HG03095 (cell line): ENCODE measurements around the gene TEX44.
"Not testable (repeated sequence)": the region's sequence is repeated elsewhere in the genome, so short reads cannot be mapped to it uniquely, and the experiment has no call there.

ENCODE experiments used
- ATAC-seq: cut with Tn5 transposase; IDR thresholded peaks from one replicate; pipeline ENCODE4 v1.9.1; 2021; ENCODE audit warnings: moderate library complexity; ENCODE audit not compliant: unreplicated experiment

TEX44 gene

DNA sequence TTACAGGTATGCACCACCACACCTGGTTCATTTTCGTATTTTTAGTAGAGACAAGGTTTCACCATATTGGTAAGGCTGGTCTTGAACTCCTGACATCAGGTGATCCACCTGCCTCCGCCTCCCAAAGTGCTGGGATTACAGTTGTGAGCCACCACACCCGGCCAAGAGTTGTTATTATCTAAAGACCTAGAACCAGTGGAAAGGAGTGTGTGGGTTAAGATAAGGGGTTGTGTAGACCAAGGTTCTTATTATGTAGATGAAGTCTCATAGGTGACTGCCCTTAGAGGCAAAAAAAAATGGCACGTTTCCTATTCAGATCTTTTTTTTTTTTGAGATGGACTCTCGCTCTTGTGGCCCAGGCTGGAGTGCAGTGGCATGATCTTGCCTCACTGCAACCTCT is 21.7 kb upstream of the TEX44 start:
- not testable (repeated sequence) for ATAC-seq

DNA sequence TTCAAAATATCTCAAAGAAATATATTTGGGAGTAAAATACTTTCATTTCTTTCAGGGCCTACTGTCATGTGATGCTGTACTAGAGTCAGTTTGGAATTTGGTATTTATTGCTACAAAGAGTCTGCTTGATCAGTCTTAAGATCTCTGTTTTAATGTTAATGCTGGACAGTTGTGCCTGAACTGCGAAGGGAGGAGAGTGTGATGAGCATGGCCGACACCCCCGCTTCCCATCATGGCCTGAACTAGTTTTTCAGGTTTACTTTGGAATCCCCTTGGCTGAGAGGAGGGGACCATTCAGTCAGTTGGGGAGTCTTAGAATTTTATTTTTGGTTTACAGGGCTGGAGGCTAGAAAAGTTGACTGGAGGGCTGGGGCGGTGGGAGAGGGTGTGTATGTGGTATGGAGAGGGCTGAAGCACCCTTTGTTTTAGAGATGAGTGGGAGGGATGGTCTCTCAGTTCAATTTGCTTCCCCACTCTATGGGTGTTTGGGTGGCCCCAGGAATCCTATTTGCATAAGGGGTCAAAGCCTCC is 20.9 kb upstream of the TEX44 start:
- ATAC-seq: no peak

DNA sequence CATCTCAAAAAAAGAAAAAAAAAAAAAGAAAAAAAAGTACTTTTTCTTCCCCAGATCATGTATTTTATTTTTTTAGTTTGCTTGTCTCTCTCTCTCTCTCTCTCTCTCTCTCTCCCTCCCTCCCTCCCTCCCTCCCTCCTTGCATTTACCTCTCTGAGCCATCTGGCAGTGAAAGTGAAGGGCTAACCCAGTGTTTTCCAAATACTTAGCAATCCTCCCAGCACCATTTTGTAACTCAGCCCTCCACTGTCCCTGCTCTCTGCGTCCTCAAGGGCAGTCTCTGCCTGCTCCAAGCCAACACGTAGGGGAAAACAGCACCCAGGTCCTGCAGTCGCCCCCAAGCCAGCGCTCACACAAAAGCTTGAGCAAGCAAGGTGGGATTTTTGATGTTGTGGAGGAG is 19.6 kb upstream of the TEX44 start:
- ATAC-seq: no peak

DNA sequence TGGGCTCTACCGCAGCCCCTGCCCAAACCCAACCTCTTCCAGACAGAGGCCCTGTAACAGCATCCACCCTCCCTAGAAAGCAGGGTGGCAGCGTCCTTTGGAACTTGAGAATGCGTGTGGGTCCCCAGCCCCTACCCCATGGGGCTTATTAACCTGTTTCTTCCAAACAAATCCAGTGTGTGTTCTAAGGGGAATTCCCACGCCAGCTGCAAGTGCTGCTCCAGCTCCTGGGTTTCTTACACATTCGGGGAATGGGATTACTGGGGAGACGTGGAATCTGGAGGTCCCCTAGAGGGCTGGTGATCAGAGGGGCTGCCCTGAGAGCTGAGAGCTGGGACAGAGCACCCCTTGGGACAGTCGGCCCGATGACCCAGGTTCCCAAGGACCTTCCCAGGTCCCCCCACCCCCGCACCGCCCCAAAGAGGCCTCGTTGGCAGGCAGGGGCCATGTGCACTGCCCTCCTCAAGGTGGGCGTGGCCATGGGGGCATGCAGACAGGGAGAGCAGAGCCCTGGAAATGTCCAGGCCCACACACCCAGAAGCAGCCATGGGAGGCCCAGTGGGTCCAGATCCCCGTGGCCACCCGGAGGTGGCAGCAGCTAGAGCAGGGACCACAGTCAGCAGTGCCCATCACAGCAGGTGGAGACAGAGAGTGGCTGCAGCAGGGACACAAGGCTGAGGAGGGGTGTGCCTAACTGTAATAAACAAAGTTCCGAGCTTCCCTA is 18.8 kb upstream of the TEX44 start:
- ATAC-seq: no peak

DNA sequence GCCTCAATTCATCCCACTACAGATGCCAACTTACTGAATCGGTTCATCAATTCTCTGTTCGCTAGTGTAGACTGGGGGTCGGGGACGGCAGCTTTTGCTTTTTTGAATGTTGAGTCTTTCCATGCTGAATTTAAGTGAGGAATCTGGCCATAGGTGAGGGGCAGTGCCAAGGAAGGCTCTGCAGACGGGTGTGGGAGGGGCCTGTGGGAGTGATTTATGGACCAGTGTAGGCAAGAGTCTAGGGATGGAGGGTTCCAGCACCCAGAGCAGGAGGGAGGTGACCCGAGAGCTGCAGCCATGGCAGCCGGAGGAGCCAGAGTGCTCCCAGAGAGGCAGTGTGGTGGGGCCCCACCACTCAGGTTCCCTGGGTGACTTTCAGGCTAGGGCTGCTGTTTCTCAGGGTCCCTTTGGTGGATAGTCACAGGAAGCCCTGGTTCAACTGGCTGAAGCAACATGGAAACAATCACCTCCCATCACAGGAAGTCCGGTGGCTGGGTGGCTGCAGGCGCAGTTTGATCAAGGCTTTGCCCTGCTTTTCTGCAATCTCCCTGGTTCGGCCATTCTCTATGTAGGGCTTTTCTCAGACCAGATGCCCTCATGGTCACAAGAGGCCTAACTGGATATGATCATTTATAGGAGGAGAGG is 16.9 kb upstream of the TEX44 start:
- no peak for ATAC-seq

DNA sequence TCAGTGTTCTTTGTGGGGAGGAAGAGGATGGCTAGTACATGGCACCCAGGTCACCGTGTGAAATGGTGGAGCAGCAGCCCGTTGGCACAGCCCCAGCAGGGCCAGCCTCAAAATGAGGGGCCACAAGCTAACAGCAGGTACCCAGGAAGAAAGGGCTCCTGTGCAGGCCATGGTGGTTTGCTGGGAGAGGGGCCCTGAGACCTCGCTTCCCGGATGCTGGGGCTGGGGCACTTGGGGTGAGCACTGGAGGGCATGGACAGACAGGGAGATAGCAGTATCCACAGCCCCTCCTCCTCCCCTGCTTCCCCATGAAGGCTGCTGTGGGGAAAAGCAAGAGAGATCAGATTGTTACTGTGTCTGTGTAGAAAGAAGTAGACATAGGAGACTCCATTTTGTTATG is 16.2 kb upstream of the TEX44 start:
- no peak for ATAC-seq

DNA sequence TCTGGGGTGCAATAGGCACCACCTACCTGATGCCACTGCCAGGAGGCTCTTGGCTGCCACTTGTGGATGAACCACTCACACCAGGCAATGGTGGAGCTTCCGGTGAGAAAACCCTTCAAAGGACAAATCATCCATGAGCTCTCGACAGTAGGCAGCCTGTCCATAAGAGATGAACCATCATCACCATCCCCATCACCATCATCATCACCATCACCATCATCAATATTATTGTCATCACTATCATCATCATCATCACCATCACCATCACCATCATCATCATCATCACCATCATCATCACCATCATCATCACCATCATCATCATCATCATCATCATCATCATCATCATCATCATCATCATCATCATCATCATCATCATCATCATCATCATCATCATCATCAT is 14.0 kb upstream of the TEX44 start:
- ATAC-seq: not testable (repeated sequence)

DNA sequence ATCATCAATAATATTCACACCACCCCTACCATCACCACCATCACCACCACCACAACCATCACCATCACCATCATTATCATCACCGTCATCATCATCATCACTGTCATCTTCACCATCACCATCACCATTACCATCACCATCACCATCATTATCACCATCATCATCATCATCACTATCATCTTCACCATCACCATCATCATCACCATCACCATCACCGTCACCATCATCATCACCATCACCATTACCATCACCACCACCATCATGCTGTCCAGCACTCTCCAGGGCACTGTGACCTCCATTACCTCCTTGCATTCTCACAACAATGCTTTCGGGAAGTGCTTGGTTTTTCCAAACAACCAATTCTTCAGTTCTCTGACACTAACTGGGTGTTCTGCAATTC is 13.1 kb upstream of the TEX44 start:
- no peak for ATAC-seq

DNA sequence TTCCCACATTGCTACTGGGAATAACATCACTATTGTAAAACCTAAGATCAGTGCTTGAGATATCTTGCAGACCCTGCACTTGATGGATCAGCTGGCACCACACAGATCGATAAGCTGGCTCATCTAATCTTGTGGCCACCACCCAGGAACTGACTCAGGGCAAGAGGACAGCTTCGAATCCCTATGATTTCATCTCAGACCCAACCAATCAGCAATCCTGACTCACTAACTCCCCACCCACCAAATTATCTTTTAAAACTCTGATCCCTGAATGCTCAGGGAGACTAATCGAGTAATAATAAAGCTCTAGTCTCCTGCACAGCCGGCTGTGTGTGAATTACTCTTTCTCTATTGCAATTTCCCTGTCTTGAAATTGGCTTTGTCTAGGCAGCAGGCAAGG is 11.3 kb upstream of the TEX44 start:
- no peak for ATAC-seq

DNA sequence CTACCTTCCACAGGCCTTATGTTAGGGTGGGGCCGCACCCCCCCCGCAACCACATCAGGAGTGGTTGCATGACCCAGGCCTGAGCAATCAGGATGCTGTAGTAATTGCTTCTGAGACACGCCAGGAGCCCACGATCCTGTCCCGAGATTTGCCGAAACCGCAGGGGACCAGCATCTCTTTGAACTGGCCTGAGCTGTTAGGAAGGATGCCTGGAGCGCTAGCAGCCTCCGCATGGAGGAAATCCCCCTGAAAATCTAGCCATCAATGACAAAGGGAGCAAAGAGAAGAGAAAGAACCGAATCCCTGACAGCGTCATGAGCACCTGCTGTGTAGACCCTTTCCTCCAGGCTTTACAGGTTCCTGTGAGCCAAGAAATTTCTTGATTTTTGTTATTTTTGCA is 8.7 kb upstream of the TEX44 start:
- no peak for ATAC-seq

DNA sequence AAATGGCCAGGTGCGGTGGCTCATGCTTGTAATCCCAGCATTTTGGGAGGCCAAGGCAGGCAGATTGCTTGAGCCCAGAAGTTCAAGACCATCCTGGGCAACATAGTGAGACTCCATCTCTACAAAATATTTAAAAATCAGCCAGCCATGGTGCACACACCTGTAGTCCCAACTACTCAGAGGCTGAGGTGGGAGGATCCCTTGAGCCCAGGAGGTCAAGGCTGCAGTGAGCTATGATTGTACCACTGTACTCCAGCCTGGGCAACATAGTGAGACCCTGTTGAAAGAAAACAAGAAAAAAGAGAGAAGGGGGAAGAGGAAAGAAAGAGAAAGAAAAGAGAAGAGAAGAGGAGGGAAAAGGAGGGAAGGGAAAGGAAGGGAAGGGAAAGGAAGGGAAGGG is 4.9 kb upstream of the TEX44 start:
- ATAC-seq: not testable (repeated sequence)

DNA sequence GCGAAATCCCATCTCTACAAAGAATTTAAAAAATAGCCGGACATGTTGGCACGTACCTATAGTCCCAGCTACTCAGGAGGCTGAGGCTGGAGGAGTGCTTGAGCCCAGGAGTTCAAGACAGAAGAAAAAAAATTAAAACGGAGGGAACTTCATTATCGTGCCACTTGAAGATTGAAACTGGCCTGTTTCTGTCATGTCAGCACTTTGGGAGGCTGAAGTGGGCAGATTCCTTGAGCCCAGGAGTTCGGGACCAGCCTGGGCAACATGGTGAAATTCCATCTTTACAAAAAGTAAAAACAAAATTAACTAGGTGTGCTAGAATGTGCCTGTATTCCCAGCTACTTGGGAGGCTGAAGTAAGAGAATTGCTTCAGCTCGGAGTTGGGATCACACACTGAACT is 3.0 kb upstream of the TEX44 start:
- ATAC-seq: no peak

DNA sequence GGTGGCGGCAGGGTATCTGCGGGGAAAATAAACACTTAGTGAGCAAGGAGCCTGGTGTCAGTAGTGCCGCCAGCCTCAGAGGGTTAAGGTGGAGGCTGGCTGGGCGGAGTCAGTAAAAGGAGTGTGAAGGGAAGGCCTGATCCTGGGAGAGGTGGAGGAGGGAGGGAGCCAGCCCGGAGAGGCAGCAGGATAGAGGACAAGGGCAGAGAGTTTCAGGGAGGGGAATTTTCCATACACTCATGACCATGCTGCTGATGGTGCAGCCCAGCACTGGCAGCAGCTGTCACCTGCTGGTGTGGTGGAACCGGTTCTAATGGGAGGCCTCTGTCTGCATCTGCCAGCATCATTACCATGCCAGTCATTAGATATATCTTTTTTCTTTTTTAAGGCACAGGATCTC is 2.0 kb upstream of the TEX44 start:
- no peak for ATAC-seq

DNA sequence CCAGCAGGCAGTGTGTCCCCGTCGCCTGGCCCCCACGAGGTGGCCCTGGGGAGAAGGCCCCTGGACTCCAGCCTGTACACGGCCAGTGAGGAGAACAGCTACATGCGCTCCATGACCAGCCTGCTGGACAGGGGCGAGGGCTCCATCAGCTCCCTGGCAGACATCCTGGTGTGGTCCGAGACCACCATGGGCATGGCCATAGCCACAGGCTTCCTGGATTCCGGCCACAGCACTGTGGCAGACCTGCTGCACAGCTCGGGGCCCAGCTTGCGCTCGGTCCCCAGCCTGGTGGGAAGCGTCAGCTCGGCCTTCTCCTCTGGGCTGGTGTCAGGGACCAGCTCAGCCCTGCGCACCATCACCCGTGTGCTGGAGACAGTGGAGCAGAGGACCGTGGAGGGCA is 1.0 kb downstream of the TEX44 start:
- no peak for ATAC-seq

DNA sequence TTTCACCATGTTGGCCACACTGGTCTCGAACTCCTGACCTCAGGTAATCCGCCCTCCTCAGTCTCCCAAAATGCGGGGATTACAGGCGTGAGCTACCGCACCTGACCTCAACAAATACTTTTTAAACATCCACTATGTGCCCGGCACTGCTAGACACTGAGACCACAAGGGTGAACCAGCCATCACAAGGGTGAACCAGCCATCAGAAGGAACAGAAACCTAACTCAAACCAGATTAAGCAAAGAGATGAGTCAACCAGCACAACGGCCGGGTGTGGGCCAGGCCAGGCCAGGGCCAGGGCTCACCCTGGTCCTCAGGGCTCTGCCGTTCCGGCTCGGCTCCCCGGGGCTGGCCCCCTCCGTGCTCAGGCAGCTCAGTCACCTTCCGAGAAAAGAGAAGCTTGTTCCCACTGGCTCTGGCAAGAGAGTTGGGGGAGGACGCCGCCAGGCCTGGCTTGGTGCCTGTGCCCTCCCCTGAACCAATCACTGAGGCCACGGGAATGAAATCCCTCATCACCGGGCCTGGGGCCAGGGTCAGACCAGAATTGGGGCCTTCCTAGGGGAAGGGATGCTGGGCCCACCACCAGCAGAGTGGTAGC is 4.4 kb downstream of the TEX44 start:
- peak; percentile 84 for ATAC-seq

DNA sequence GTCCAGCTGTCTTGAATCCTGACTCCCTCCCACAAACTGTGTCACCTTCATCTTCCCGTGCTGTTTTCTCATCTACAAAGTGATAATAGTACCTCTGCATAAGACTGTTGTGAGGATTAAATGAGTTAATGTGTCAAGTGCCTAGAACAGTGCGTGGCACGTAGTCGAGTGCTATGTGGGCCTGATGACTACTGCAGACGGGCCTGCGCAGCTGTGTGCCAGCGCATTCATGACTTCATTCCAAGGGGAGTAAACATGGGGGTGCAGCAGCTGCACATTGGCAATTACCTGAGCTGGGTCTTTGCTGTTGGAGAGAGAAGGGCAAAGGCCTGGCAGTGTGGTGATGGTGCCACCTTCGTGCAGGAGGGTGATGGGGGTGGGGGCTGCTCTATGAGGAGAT is 5.0 kb downstream of the TEX44 start:
- ATAC-seq: no peak

DNA sequence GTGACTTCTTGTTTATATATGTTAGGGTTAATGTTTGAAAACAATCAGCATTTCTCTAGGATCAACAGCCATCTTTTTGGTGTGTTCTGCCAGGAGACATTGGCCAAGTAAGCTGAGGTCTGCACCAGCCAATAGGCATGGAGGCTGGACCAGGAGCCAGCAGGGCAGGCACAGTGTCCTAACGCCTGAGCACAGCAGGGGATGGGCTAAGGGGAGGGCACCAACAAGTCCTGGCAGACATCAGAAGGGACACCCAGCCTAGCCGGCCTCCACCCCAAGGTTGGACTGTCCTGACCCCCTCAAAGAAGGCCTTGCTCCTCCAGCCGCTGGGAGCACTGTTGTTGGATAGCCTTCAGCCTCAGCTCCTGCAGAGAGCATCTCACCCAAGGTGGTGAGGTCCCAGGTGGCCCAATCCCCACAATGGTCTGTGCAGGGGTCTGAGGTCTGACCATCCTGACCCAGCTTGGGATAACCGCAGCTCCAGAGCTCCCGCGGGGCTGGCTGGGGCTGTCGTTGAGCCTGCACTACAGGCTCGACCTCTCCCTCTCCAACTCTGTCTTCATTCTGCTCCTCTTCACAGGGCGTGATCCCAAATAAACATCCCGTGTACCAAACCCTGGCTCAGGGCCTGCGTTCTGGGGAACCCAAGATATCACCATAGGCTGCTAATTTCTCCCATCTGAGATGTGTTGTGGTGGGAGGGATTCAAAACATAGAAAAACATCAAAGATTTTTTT is 8.1 kb downstream of the TEX44 start:
- ATAC-seq: no peak

DNA sequence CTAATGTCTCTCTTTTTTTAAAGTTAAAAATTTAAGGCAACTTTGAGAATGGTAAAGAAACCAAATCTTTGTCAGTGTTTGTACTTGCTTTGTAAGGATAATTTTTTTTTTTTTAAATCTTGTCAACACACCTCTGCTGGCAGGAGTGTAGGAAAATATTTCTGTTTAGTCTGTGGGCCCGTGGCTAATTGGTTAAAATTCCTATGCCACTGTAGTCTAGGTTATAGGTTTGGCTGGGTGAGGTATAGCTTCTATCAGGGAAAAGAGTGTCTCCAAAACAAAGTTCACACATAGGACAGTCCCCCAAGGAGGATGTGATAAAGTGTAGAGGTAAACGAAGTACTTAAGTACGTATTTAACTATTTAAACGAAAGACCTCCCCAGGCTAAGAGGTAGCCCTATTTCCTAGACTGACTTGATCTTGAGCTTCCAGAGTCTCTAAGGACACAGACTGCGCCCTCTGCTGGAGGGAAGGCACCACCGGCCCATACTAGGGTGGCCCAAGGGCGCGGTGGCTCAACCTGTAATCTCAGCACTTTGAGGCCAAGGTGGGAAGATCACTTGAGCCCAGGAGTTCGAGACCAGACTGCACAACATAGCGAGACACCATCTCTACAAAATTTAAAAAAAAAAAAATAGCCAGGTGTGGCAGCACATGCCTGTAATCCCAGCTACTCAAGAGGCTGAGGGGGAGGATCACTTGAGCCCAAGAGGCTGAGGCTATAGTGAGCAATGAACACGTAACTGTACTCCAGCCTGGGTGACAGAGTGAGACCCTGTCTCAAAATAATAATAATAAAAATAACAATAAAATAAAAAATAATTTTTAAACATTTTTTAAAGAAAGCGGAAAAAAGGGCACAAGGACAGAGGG is 8.9 kb downstream of the TEX44 start:
- ATAC-seq: no peak

DNA sequence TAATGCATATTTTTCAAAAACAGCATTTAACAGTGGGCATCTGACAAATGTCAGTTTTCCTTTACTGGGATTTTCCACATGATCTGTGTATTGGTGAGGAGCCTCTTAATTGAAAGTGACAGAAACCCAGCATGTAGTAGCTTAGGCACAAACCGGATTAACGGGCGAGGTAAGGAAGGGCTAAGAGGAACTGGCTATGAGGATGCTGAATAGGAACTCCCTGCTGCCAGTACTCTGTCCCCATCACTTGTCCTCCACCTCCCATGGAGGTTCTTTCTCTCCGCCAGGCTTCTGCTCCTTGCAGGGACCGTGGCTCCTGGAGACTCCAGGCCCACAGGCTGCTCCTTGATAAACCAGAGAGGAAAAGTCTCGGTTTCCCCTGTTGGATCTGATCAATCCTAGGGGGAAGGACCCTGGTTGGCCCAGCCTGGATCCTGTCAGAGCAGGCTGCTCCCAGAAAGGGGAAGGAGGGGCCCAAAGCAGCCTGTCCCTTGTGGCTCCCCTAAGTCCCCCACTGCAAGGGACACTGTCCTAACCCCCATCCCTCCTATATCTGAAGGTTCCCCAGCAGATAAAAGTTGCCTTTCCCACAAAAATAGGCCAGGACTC is 10.3 kb downstream of the TEX44 start:
- no peak for ATAC-seq

DNA sequence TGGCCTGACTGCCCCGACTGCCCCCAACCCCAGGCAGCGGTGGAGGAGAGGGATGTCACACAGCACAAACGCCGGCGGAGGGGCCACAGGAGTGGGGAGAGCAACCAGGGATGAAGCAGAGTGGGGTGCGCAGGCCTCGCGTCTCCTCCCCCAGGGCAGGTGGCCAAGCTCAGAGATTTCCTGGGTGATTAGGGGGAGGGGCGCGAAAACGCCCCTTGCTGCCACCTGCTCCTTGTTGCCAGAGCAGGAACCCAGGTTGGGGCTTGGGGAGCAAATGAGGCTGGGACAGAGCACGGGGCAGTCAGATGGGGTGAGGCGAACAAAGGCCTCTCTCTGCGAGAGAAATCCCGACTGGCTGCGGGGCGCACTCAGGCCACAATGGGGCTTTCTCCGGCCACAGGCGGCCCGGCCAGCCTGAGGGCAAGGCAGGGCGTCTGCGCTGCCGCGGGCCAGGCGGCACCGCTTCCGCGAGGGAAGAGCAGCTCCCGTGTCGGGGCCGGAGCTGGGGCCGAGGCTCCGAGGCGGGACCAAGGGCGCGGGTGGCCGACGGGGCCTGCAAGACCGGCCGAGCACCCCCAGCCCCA is 11.5 kb downstream of the TEX44 start:
- ATAC-seq: peak; percentile 35
